NCI-H1048 (cell line): ENCODE measurements around the gene HGFAC.
"Not testable (repeated sequence)": the region's sequence is repeated elsewhere in the genome, so short reads cannot be mapped to it uniquely, and the experiment has no call there.

ENCODE experiments used
- DNase-seq: peaks from one replicate; lab custom pipeline; 2025; lab: John Stamatoyannopoulos, UW

The HGFAC gene

GRCh38 chr4:3442959-3443749 is 1.4 kb downstream of the HGFAC start:
- peak; percentile 6 for DNase-seq

DNA sequence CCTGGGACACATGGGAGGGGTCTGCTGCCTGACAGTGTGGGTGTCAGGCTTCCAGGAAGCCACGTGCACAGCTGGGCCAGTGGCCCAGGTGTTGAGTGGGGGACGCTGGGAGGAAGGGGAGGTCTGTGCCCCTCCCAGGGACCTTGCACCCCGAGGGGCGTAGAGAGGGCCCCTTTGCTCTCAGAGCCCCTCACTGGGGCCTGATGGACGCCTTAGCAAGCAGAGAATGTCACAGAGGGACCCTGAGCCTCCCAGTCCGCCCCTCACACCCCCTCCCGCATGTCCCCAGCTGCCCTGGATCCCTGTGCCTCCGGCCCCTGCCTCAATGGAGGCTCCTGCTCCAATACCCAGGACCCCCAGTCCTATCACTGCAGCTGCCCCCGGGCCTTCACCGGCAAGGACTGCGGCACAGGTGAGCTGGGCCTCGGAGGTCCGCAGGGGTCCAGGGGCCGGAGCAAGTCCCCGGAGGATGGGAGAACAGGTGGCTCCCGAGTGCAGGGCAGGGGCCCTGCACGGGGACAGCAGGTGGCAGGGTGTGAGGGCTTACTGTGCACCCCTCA is 2.1 kb downstream of the HGFAC start:
- DNase-seq, result no peak

DNA sequence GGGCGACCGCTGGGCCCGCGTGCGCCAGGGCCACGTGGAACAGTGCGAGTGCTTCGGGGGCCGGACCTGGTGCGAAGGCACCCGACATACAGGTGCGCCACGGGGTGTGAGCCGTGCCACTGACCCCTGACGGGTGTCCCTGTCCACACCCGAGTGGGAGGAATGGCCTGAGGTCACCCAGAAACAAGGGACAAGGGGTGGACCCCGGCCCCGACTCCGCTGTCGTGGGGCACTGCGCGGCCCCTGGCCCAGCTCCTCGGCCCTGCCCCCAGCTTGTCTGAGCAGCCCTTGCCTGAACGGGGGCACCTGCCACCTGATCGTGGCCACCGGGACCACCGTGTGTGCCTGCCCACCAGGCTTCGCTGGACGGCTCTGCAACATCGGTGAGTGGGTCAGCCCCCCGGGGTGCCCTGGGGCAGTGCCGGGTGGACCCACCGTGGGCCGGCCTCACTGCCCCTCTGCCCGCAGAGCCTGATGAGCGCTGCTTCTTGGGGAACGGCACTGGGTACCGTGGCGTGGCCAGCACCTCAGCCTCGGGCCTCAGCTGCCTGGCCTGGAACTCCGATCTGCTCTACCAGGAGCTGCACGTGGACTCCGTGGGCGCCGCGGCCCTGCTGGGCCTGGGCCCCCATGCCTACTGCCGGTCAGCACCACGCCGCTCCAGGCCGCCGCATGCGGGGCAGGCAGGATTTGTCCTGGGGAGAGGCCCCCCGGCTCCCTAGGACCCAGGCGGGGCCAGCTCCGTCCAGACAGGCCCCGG is 2.8 kb downstream of the HGFAC start:
- DNase-seq, result no peak

- no peak for DNase-seq
Observed at GRCh38 chr4:3445111-3445820, 3.5 kb downstream of the HGFAC start.

DNA sequence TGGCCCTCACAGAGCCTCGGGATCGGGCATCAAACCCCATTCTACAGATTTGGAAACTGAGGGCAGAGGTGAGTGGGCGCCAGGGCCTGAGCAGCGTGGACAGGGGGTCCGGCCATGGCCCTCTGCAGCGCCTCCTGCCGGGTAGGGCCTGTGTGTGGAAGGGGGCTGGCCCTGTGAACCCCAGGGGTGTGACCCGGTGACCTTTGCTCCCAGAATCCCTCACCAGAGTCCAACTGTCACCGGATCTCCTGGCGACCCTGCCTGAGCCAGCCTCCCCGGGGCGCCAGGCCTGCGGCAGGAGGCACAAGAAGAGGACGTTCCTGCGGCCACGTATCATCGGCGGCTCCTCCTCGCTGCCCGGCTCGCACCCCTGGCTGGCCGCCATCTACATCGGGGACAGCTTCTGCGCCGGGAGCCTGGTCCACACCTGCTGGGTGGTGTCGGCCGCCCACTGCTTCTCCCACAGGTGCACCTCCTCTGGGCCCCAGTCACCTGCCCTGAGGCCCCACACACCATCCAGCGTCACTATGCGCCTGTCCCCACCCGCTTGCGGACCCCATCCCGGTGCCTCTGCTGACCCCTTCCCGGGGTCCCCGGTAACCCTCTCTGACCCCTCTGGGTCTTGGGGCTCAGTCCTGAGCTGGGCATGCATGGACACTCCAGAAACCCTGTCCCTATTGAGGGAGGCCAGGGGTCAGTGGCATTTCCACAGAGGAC is 4.2 kb downstream of the HGFAC start:
- no peak for DNase-seq

GRCh38 chr4:3446631-3447320 is 5.0 kb downstream of the HGFAC start:
- no peak for DNase-seq

DNA sequence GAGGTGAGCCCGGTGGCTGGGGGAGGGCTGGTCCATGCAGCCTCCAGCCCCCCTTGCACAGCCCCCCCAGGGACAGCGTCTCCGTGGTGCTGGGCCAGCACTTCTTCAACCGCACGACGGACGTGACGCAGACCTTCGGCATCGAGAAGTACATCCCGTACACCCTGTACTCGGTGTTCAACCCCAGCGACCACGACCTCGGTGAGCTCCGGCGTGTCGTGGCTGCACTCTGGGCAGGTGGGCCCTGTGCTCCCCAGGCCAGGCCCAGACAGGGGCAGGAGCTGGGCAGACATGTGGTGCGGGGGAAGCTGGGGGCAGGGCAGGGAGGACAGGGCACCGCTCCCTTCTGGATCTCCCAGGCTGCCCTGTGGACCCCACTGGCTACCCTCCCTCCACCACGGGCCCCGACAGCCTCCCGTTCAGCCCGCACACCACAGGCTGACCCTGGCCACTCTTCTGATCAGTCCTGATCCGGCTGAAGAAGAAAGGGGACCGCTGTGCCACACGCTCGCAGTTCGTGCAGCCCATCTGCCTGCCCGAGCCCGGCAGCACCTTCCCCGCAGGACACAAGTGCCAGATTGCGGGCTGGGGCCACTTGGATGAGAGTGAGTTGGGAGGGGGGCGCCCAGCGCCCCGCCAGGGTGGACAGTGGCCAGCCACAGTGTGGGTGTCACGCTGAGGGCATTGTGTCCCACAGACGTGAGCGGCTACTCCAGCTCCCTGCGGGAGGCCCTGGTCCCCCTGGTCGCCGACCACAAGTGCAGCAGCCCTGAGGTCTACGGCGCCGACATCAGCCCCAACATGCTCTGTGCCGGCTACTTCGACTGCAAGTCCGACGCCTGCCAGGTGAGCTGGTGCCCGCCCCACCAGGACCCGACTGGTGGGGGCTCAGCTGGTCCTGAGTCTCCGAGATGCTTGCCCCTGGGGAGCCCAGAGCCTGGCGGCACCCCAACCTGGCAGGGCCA is 5.9 kb downstream of the HGFAC start:
- no peak for DNase-seq

GRCh38 chr4:3449047-3449573 is 7.3 kb downstream of the HGFAC start:
- no peak for DNase-seq

GRCh38 chr4:3449574-3450534 is 8.1 kb downstream of the HGFAC start:
- DNase-seq, result no peak

DNA sequence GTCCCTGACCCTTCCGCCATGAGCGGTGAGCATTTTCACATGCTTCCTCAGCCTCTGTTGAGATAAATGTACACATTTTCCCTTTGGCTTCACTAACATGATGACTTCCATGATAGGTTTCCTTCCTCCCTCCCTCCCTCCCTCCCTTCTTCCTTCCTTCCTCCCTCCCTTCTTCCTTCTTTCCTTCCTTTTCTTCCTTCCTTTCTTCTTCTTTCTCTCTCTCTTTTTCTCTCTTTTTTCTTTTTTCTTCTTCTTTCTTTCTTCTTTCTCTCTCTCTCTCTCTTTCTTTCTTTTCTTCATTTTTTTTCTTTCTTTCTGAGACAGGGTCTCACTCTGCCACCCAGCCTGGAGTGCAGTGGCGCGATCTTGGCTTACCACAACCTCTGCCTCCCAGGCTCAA is 8.9 kb downstream of the HGFAC start:
- no peak for DNase-seq

DNA sequence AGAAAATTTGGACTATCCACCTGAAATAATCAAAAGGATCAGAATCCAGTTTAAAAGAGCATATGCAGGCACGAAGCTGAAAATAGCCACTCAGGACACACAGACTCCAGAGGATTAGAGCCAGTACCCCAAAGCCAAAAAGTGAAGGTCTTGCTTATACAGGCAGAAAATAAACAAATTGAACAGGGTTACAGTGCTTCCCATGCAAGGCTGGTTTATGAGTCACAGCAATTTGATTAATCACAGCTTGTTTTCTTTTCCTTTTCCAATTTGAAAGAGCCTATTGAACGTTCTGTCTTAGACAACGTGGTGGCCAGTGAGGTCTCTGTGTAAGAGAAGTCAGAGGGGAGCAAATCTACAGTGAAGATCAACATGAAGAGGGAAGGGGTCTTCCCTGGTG is 10.2 kb downstream of the HGFAC start:
- no peak for DNase-seq

DNA sequence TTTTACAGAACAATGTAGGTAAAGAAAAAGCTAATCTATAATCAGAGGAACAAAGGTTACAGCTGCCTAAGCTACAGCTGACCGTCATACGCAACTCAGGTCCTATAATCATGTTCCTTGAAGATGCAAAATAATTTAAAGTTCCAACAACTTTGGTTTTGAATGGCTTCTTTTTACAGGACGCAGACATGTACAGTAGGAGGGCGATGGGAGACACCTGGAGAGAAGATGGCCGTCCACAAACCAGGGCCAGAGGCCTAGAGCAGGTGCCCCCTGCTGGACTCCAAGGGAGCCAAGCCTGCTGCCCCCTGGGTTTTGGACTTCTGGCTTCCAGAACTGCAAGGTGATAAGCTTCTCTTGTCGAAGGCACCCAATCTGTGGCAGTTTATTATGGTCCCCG is 10.6 kb downstream of the HGFAC start:
- DNase-seq, result no peak

DNA sequence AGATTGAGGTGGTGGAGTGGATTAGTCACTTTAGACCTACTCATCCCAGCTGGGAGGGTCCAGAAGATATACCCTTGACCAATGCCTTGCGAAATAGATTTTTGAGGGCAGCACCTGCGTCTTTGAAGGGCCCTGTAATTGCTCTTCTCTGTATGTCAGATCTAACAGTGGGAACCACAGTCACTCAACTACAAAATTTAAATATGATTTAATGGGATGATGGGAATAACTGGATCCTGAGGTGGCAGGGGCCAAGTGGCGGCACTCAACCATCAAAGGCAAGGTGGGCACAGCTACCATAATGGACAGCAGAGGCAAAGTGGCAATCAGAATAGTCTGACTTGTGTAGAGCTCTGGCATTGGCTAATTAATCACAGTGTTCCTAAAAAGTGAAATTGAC is 13.8 kb downstream of the HGFAC start:
- DNase-seq, result not testable (repeated sequence)

DNA sequence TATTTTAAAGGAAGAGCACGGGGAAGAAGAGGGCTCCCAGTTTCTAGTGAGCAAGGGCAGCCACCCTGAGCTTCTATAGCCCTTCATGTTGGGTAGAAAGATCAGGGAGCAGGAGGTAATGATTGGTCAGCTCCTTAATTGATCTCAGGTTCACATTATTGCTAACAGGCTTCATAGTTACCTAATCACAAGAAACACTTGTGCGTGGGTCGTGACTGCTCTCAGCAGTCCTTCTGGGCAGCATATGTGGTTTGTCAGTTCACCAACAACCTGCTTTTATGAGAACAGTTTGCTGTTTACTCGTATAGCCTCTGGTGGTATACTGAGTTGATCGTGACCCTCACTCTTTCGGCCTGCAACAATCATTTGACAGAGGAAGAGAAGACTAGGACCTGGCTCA is 16.6 kb downstream of the HGFAC start:
- DNase-seq, result no peak

- DNase-seq, result not testable (repeated sequence)
Observed at GRCh38 chr4:3459156-3459555, 17.4 kb downstream of the HGFAC start.

DNA sequence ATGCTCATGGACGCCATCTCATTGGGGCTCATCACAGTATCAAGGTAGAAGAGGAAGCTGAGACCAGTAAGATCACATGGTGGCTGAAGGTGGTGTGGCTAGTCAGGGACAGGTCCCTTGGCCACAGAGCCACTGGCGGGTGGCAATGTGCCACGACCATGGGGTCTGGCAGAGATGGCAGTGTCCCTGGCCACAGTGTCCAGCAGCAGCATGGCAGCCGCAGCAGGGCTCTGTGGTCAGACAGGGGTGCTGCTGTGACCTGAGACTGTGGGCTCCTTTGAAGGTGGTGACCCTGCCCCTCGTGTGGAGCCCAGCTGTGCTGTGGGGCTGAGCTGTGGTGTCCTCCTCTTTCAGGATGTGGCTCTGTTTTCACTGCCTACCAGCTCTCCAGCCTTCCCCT is 19.2 kb downstream of the HGFAC start:
- no peak for DNase-seq

GRCh38 chr4:3461515-3462291 is 19.9 kb downstream of the HGFAC start:
- DNase-seq, result no peak

DNA sequence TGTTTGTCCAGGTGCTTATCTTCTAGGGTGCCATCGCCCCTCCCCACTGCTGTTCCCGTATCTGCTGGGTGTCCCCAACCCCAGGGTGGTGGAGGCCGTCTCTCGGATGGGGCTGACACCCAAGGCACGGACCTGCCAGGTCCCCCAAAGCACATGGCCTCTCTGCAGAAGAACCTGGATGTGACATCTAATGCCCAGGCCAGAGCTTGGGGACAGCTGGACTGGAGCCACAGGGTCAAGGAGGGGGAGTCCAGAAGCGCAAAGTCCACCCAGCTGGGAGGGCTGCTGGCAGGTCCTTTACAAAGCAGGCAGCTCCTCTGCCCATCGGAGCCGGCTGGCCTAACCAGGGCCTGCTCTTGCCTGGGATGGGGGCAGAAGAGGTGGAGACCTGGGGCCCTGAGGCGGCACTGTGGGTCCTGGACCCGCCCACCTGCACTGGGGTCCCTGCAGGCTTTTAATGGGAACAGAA is 20.6 kb downstream of the HGFAC start:
- no peak for DNase-seq
